ENCODE results near the gene AIMP2. TPM values are rescaled to one million over a fixed set of nuclear protein-coding genes. Genes with fewer than 3 reads are reported as not detected.
"Not testable (repeated sequence)": the region's sequence is repeated elsewhere in the genome, so short reads cannot be mapped to it uniquely, and the experiment has no call there.

Gene AIMP2
- total and polyA plus RNA-seq, 12 donors = 21.8 to 76.4 (median 53.8) TPM

- Histone ChIP-seq H3K27me3 (no peaks in the 10 kb centered on the region), H3K4me3 (no peak overlapping the region), H3K4me1 (peaks cover 0 to 15% (median 0%) of the 10 kb centered on the region in 9 donors), H3K27ac (no peak overlapping the region), H3K36me3 (peaks cover 0 to 100% (median 43%) of the 10 kb centered on the region in 9 donors), H3K9me3 (no peaks in the 10 kb centered on the region)
- TF ChIP-seq CTCF (IDR thresholded peaks at IDR 0.05) = no peak
- intact Hi-C loops (cut with DNase I) = no loop called here
- WGBS, 2 donors = 94 to 95% methylated on average over 13 of the region's 13 CpGs
- DNase-seq (no peak), ATAC-seq (no peak)
These were observed 26.6 kb downstream of the AIMP2 start for GRCh38 chr7:6035686-6036085.

- peak overlapping the region in 6 of 10 donors; percentile 59 to 78 (median 73) for H3K27ac ChIP-seq
- no peak for TF ChIP-seq CTCF (IDR thresholded peaks at IDR 0.05)
- no peaks in the 10 kb centered on the region for H3K27me3 ChIP-seq
- peaks cover 0 to 7% (median 0%) of the 10 kb centered on the region in 9 donors for H3K4me1 ChIP-seq
- H3K9me3 ChIP-seq = no peaks in the 10 kb centered on the region
- H3K4me3 ChIP-seq = no peak overlapping the region
- no peak for DNase-seq
- intact Hi-C loops (cut with DNase I) = loop anchor here in 1 of 10 donors (10.0 kb wide), 1 partner anchor 55 kb away; no protein-coding TSS in a partner anchor
- ATAC-seq = peak in 3 of 8 donors; percentile 73 to 81 (median 79)
- peaks cover 0 to 98% (median 45%) of the 10 kb centered on the region in 9 donors for H3K36me3 ChIP-seq
- WGBS, 2 donors = 45 to 52% methylated on average over 4 of the region's 4 CpGs
These were observed 40.7 kb downstream of the AIMP2 start for GRCh38 chr7:6049780-6050179.

- Histone ChIP-seq H3K27ac (peak overlapping the region in 1 of 10 donors; percentile 78), H3K36me3 (peaks cover 0 to 89% (median 41%) of the 10 kb centered on the region in 9 donors)
- 96 to 97% methylated on average over 9 of the region's 9 CpGs for WGBS, 2 donors
- DNase-seq; H3K27me3 ChIP-seq; intact Hi-C loops (cut with DNase I); H3K9me3 ChIP-seq; H3K4me3 ChIP-seq; ATAC-seq; H3K4me1 ChIP-seq: not testable (repeated sequence)
These were observed 42.1 kb downstream of the AIMP2 start for GRCh38 chr7:6051185-6051584.

- Histone ChIP-seq H3K4me3 (no peak overlapping the region), H3K4me1 (peaks cover 0 to 31% (median 24%) of the 10 kb centered on the region in 9 donors), H3K27ac (no peak overlapping the region), H3K9me3 (no peaks in the 10 kb centered on the region), H3K27me3 (no peaks in the 10 kb centered on the region), H3K36me3 (peaks cover 0 to 36% (median 16%) of the 10 kb centered on the region in 9 donors)
- ATAC-seq (no peak), DNase-seq (no peak)
- intact Hi-C loops (cut with DNase I) = no loop called here
- 53 to 72% methylated on average over 1 of the region's 1 CpG for WGBS, 2 donors
- TF ChIP-seq CTCF (IDR thresholded peaks at IDR 0.05) = no peak
These were observed 47.5 kb downstream of the AIMP2 start for GRCh38 chr7:6056616-6057015.

GRCh38 chr7:6057316-6058129 is 48.5 kb downstream of the AIMP2 start:
- DNase-seq (no peak), ATAC-seq (no peak)
- H3K4me1 ChIP-seq = peaks cover 0 to 31% (median 24%) of the 10 kb centered on the region in 9 donors
- 73 to 77% methylated on average over 14 of the region's 14 CpGs for WGBS, 2 donors
- H3K27me3 ChIP-seq = no peaks in the 10 kb centered on the region
- H3K36me3 ChIP-seq = peaks cover 0 to 27% (median 16%) of the 10 kb centered on the region in 9 donors
- peak overlapping the region in 6 of 10 donors; percentile 80 to 98 (median 91) for H3K4me3 ChIP-seq
- no peaks in the 10 kb centered on the region for H3K9me3 ChIP-seq
- intact Hi-C loops (cut with DNase I) = no loop called here
- peak overlapping the region in 3 of 10 donors; percentile 7 to 90 (median 83) for H3K27ac ChIP-seq
- TF ChIP-seq CTCF (IDR thresholded peaks at IDR 0.05) = no peak

- 95 to 96% methylated on average over 11 of the region's 11 CpGs for WGBS, 2 donors
- H3K9me3 ChIP-seq; H3K36me3 ChIP-seq; H3K27ac ChIP-seq; DNase-seq; H3K27me3 ChIP-seq; intact Hi-C loops (cut with DNase I); ATAC-seq: not testable (repeated sequence)
- peak overlapping the region in 1 of 10 donors; percentile 93 for H3K4me3 ChIP-seq
- H3K4me1 ChIP-seq = peaks cover 0 to 31% (median 24%) of the 10 kb centered on the region in 9 donors
These were observed 50.9 kb downstream of the AIMP2 start for GRCh38 chr7:6059941-6060340.
